A549 (cell line): Measurements from ENCODE around the gene NME7. TPM values are rescaled to one million over a fixed set of nuclear protein-coding genes. Genes with fewer than 3 reads are reported as not detected.

Experiments used
- ATAC-seq, 2 experiments: fragments of 200-7000 bp in 1 of 2; fragments of >200 bp in 1 of 2; cut with Nextera tagmentation in 1 of 2; cut with Tn5 transposase in 1 of 2; 3 replicates each; pipeline versions ENCODE4 v1.8.0 to v1.9.1; 2018 to 2020; ENCODE audit warnings: mild to moderate bottlenecking in 1 of 2, moderate library complexity in 1 of 2
- CTCF ChIA-PET: fragments of 300-600 bp; sonication (Branson Sonifier 250); formaldehyde crosslinking; extraction: SDS; loops from one replicate; lab custom pipeline; 2021; ENCODE audit warnings: antibody characterized with exemption, inconsistent platforms; lab: Yijun Ruan, JAX
- POLR2A ChIA-PET: fragments of 350-600 bp; formaldehyde crosslinking; extraction: SDS; loops from one replicate; lab custom pipeline; 2021; ENCODE audit warnings: antibody characterized with exemption, inconsistent platforms; lab: Yijun Ruan, JAX
- DNase-seq, 2 experiments: peaks; one replicate each; pipeline versions ENCODE4 v3.0.0 to v3.0.0-alpha.2; 2011 to 2016; ENCODE audit warnings: low read depth in 1 of 2, low spot score in 1 of 2
- FAIRE-seq: peaks from 2 replicates; lab custom pipeline; 2011; peaks lifted over from hg19 to GRCh38; lab: Jason Lieb, UNC
- H3K27ac ChIP-seq, 2 experiments: fragments of >200 bp; sonication (Bioruptor Twin); formaldehyde crosslinking; 3 replicates each; pipeline ENCODE4 v1.5.1; 2016 to 2017
- H3K4me1 ChIP-seq: fragments of >200 bp; sonication (Bioruptor Twin); formaldehyde crosslinking; 3 replicates; pipeline ENCODE4 v1.6.1; 2016
- H3K4me2 ChIP-seq: fragments of >200 bp; sonication (Bioruptor Twin); formaldehyde crosslinking; 3 replicates; pipeline ENCODE4 v1.6.1; 2016
- H3K4me3 ChIP-seq: fragments of >200 bp; sonication (Bioruptor Twin); formaldehyde crosslinking; 3 replicates; pipeline ENCODE4 v1.5.1; 2016
- H3K9me3 ChIP-seq: fragments of >200 bp; sonication (Bioruptor Twin); formaldehyde crosslinking; 3 replicates; pipeline ENCODE4 v1.6.1; 2016
- ATOH8 ChIP-seq: fragments of 250-450 bp; sonication (Bioruptor Pico); IDR thresholded peaks from 2 replicates; pipeline ENCODE4 v1.5.0; 2020; ENCODE audit warnings: low read depth, mild to moderate bottlenecking, moderate library complexity
- BCL3 ChIP-seq: fragments of >200 bp; sonication (Bioruptor Twin); formaldehyde crosslinking; IDR thresholded peaks from 3 replicates; pipeline ENCODE4 v1.6.1; 2016
- CBX2 ChIP-seq: fragments of 200-600 bp; sonication (generic); IDR thresholded peaks from 2 replicates; pipeline ENCODE4 v1.6.1; 2016; ENCODE audit warnings: low read depth, mild to moderate bottlenecking, borderline replicate concordance
- CHD4 ChIP-seq: fragments of 200-600 bp; sonication (generic); IDR thresholded peaks from 2 replicates; pipeline ENCODE4 v1.6.1; 2016; ENCODE audit warnings: antibody characterized with exemption, mild to moderate bottlenecking, borderline replicate concordance
- EHMT2 ChIP-seq: fragments of 200-600 bp; sonication (generic); IDR thresholded peaks from 2 replicates; pipeline ENCODE4 v1.6.1; 2016; ENCODE audit warnings: antibody characterized with exemption, low read depth, mild to moderate bottlenecking, moderate library complexity
- ELK1 ChIP-seq: fragments of 150-350 bp; IDR thresholded peaks from 2 replicates; pipeline ENCODE4 v1.6.1; 2014; ENCODE audit warnings: low read depth, mild to moderate bottlenecking, low read length
- FOXS1 ChIP-seq: fragments of 250-450 bp; sonication (Bioruptor Pico); IDR thresholded peaks from 2 replicates; pipeline ENCODE4 v1.5.0; 2020; ENCODE audit warnings: mild to moderate bottlenecking, moderate library complexity
- HDAC2 ChIP-seq: fragments of 200-600 bp; sonication (generic); IDR thresholded peaks from 2 replicates; pipeline ENCODE4 v1.6.1; 2016
- HEYL ChIP-seq: fragments of 250-450 bp; sonication (Bioruptor Pico); IDR thresholded peaks from 2 replicates; pipeline ENCODE4 v1.8.0; 2021; ENCODE audit warnings: mild to moderate bottlenecking, moderate library complexity
- HOXB13 ChIP-seq: fragments of 250-450 bp; sonication (Bioruptor Pico); IDR thresholded peaks from 2 replicates; pipeline ENCODE4 v1.5.0; 2020; ENCODE audit warnings: low read depth, mild to moderate bottlenecking, moderate library complexity
- JUNB ChIP-seq: fragments of >200 bp; sonication (Bioruptor Twin); formaldehyde crosslinking; IDR thresholded peaks from 2 replicates; pipeline ENCODE4 v1.6.1; 2016
- KDM1A ChIP-seq: fragments of 200-600 bp; sonication (generic); IDR thresholded peaks from 2 replicates; pipeline ENCODE4 v1.6.1; 2016; ENCODE audit warnings: low read depth, mild to moderate bottlenecking
- KDM5A ChIP-seq: fragments of 200-600 bp; sonication (generic); IDR thresholded peaks from 2 replicates; pipeline ENCODE4 v1.6.1; 2016; ENCODE audit warnings: antibody characterized with exemption, mild to moderate bottlenecking
- MAFK ChIP-seq: fragments of 450-650 bp; IDR thresholded peaks from 2 replicates; pipeline ENCODE4 v1.6.1; 2014; ENCODE audit not compliant: partially characterized antibody
- MYC ChIP-seq: IDR thresholded peaks from 2 replicates; pipeline ENCODE4 v1.6.1; 2012; ENCODE audit warnings: mild to moderate bottlenecking, inconsistent platforms, low read length, improper control_type of control experiment, borderline replicate concordance
- NFE2L2 ChIP-seq: fragments of 150-350 bp; conservative IDR thresholded peaks from 2 replicates; pipeline ENCODE4 v1.6.1; 2014; ENCODE audit warnings: low read length
- NR3C1 ChIP-seq: fragments of >200 bp; sonication (Bioruptor Twin); formaldehyde crosslinking; IDR thresholded peaks from 3 replicates; pipeline ENCODE4 v1.6.1; 2017
- PBX3 ChIP-seq: IDR thresholded peaks from 2 replicates; pipeline ENCODE4 v1.6.1; 2012
- PHF8 ChIP-seq: fragments of 200-600 bp; sonication (generic); IDR thresholded peaks from 2 replicates; pipeline ENCODE4 v1.6.1; 2016; ENCODE audit warnings: low read depth, mild to moderate bottlenecking, antibody characterized with exemption, moderate library complexity, borderline replicate concordance
- POLR2AphosphoS2 ChIP-seq: conservative IDR thresholded peaks from 2 replicates; pipeline ENCODE4 v1.6.1; 2012; ENCODE audit warnings: low read length, improper control_type of control experiment, inconsistent platforms
- RAD21 ChIP-seq, 2 experiments: fragments of >200 bp in 1 of 2; sonication (Bioruptor Twin) in 1 of 2; formaldehyde crosslinking in 1 of 2; IDR thresholded peaks in 1 of 2; conservative IDR thresholded peaks in 1 of 2; 2 replicates in 1 of 2; 3 replicates in 1 of 2; pipeline ENCODE4 v1.6.1; 2012 to 2018; ENCODE audit warnings: inconsistent platforms in 1 of 2
- RCOR1 ChIP-seq: fragments of 150-350 bp; IDR thresholded peaks from 2 replicates; pipeline ENCODE4 v1.6.1; 2014; ENCODE audit warnings: antibody characterized with exemption, low read length, low read depth
- ZC3H11A ChIP-seq: fragments of 450-650 bp; IDR thresholded peaks from 2 replicates; pipeline ENCODE4 v1.6.1; 2014; ENCODE audit warnings: antibody characterized with exemption, mild to moderate bottlenecking
- ZNF302 ChIP-seq: fragments of 250-450 bp; sonication (Bioruptor Pico); IDR thresholded peaks from 2 replicates; pipeline ENCODE4 v1.9.0; 2021; ENCODE audit warnings: inconsistent platforms, mild to moderate bottlenecking, moderate library complexity
- ZSCAN20 ChIP-seq: fragments of 250-450 bp; sonication (Bioruptor Pico); IDR thresholded peaks from 2 replicates; pipeline ENCODE4 v1.8.0; 2022; ENCODE audit warnings: mild to moderate bottlenecking, moderate library complexity
- WGBS: methylation state at CpG from one replicate; pipeline ENCODE4 v1.1.6; 2017; ENCODE audit errors: missing lambda C conversion rate; 5-methylcytosine and 5-hydroxymethylcytosine counted together
- polyA plus RNA-seq, 4 experiments: library from polyadenylated mRNA; depleted of rRNA in 3 of 4; stranded (reverse); fragments of >200 nt; fragmentation: RNase III in 1 of 4; extraction: RNeasy Plus Mini Kit Qiagen cat#74134 plus additional on column Dnase treatment in 1 of 4; gene quantifications; 2 replicates in 3 of 4; 3 replicates in 1 of 4; pipeline ENCODE4 v1.2.3, GENCODE V29; 2011 to 2017
- TF ChIP-seq, protein P1 (sequence below): fragments of 250-450 bp; sonication (Bioruptor Pico); IDR thresholded peaks from 2 replicates; pipeline ENCODE4 v1.5.0; 2021; ENCODE audit warnings: mild to moderate bottlenecking, moderate library complexity, borderline replicate concordance

NME7 gene
- polyA plus RNA-seq, 2 of the 4 experiments (the other 2 are of a cell fraction) = 39.5 to 62.3 TPM

- FAIRE-seq (no peak), DNase-seq (no peak)
- H3K9me3 ChIP-seq = no peaks in the 10 kb centered on the region
- H3K27ac ChIP-seq = no peak overlapping the region
- POLR2A ChIA-PET = no interaction called here
- TF ChIP-seq RAD21 (conservative IDR thresholded peaks at IDR 0.05 in 1 of 2, IDR thresholded peaks at IDR 0.05 in 1 of 2) (0 out of 5 replicates have a peak, but pooled peaks of 1 of the 2 experiments have one; percentile 17), RCOR1 (no peak)
- TF ChIP-seq, all 56 proteins: peak for 1
- Histone ChIP-seq H3K4me1 (no peaks in the 10 kb centered on the region), H3K4me3 (no peak overlapping the region), H3K4me2 (no peak overlapping the region)
- WGBS = 56% methylated on average over 2 of the region's 2 CpGs
- no peak; a peak in 1 of 6 replicates for ATAC-seq
- CTCF ChIA-PET = no interaction called here
Measured at GRCh38 chr1:169271098-169271497, 96.5 kb downstream of the NME7 start.

GRCh38 chr1:169266133-169266532, 101.5 kb downstream of the NME7 start:
- POLR2A ChIA-PET = no interaction called here
- TF ChIP-seq FOXS1 (CRISPR knock-in tag) = no peak
- TF ChIP-seq MAFK = no peak
- TF ChIP-seq MYC = no peak
- TF ChIP-seq ZSCAN20 = no peak
- no peak for TF ChIP-seq PHF8
- no peak for TF ChIP-seq CHD4
- TF ChIP-seq PBX3 = no peak
- TF ChIP-seq EHMT2 = no peak
- no peak for TF ChIP-seq ELK1
- no peak for TF ChIP-seq ZC3H11A
- no peak for TF ChIP-seq HOXB13 (CRISPR knock-in tag)
- no peak for TF ChIP-seq CBX2
- TF ChIP-seq ATOH8 = no peak
- no peak for TF ChIP-seq JUNB
- TF ChIP-seq BCL3 = no peak
- TF ChIP-seq, all 56 proteins: peak for 0
- CTCF ChIA-PET = no interaction called here
- FAIRE-seq (no peak), DNase-seq (no peak), ATAC-seq (no peak)
- H3K4me2 ChIP-seq = no peak overlapping the region
- H3K27ac ChIP-seq = no peak overlapping the region
- H3K4me3 ChIP-seq = no peak overlapping the region
- no peaks in the 10 kb centered on the region for H3K4me1 ChIP-seq
- 100% methylated on average over 1 of the region's 1 CpG for WGBS
- H3K9me3 ChIP-seq = no peaks in the 10 kb centered on the region

DNA sequence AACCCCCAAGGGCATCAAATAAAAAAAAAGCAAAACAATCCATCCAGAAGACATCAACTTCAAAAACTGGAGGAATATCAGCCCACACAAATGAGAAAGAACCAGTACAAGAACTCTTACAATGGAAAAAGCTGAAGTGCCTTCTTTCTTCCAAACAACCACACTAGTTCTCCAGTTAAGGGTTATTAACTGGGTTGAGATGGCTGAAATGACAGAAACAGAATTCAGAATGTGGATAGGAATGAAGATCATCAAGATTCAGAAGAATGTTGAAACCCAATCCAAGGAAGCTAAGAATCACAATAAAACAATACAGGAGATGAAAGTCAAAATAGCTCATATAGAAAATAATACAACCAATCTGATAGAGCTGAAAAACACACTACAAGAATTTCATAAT, 104.5 kb downstream of the NME7 start:
- POLR2A ChIA-PET = no interaction called here
- FAIRE-seq (no peak), ATAC-seq (no peak), DNase-seq (no peak)
- CTCF ChIA-PET = no interaction called here
- H3K4me2 ChIP-seq = no peak overlapping the region
- no peak overlapping the region for H3K27ac ChIP-seq
- H3K4me3 ChIP-seq = no peak overlapping the region
- H3K9me3 ChIP-seq = no peaks in the 10 kb centered on the region
- no peaks in the 10 kb centered on the region for H3K4me1 ChIP-seq
- TF ChIP-seq PHF8 (no peak), KDM5A (no peak), POLR2AphosphoS2 (no peak), HEYL (CRISPR knock-in tag) (no peak), PBX3 (no peak), HOXB13 (CRISPR knock-in tag) (no peak), ZNF302 (CRISPR knock-in tag) (no peak), NFE2L2 (no peak), MAFK (no peak), BCL3 (no peak), KDM1A (no peak), HDAC2 (no peak), NR3C1 (no peak)
- TF ChIP-seq, protein P1, sequence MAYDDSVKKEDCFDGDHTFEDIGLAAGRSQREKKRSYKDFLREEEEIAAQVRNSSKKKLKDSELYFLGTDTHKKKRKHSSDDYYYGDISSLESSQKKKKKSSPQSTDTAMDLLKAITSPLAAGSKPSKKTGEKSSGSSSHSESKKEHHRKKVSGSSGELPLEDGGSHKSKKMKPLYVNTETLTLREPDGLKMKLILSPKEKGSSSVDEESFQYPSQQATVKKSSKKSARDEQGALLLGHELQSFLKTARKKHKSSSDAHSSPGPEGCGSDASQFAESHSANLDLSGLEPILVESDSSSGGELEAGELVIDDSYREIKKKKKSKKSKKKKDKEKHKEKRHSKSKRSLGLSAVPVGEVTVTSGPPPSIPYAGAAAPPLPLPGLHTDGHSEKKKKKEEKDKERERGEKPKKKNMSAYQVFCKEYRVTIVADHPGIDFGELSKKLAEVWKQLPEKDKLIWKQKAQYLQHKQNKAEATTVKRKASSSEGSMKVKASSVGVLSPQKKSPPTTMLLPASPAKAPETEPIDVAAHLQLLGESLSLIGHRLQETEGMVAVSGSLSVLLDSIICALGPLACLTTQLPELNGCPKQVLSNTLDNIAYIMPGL (CRISPR knock-in tag) = no peak
